Retina (tissue), 1 donor: ENCODE measurements around the gene SHROOM4.

ENCODE experiments used
- DNase-seq: peaks from one replicate; pipeline ENCODE4 v3.0.0-alpha.2; 2016

The SHROOM4 gene

GRCh38 chrX:50779694-50780093 is 34.3 kb downstream of the SHROOM4 start:
- no peak for DNase-seq

- no peak for DNase-seq
These were observed 35.7 kb downstream of the SHROOM4 start for GRCh38 chrX:50778272-50778671.

DNA sequence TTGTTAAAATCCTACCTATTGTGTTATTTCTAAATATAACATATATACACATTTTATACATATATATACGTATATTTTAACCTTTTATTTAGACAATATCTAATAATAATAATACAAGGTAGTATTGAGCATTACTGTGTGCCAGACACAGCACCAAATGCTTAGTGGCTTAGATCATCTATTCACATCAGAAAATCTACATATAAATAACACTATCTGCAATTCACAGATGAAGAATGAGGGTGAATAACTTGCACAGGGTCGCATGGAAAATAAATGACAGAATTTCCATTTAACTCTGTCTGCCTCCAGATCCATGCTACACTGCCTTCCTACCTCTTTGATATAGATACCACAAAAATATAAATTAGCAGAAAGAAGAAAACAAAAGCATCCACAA is 37.7 kb downstream of the SHROOM4 start:
- DNase-seq: no peak

DNA sequence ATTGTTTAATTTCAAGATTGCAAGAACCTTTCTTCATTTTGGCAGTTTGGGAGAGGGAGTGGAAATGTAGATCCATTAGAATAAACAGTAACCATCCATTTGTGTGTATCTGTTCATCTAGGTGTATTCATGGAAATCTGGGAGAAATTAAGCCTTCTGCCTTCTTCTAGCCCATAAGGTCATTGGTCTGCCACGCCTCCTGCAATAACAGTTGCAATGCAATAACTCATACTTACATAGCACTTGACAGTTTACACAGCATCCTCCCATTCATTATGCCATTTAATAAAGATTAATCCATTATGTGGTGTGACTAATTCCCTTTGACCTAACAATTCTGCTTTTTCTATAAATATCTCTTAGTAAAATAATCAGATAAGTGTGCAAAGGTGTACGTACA is 42.6 kb downstream of the SHROOM4 start:
- no peak for DNase-seq

GRCh38 chrX:50770702-50771101 is 43.3 kb downstream of the SHROOM4 start:
- DNase-seq: no peak

GRCh38 chrX:50769389-50770063 is 44.5 kb downstream of the SHROOM4 start:
- no peak for DNase-seq

DNA sequence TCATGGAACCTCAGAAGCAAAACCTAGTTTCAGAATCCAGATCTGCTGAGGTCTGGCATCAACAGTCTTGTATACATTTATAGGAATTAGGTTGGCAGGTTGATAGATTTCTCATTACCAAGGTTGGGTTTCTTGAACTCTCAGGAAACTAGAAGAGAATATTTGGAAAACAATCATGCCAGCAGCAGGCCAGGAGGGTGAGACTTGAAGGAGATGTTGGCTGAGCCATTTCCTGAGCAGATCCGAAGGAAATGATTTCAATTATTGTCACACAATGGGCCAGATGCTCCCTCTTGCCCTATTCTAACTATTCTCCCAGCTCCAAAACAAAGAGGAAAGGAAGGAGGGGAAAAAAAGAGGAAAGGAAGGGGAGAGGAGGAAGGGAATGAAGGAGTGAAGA is 45.2 kb downstream of the SHROOM4 start:
- DNase-seq: no peak

GRCh38 chrX:50765986-50766385 is 48.0 kb downstream of the SHROOM4 start:
- no peak for DNase-seq

DNA sequence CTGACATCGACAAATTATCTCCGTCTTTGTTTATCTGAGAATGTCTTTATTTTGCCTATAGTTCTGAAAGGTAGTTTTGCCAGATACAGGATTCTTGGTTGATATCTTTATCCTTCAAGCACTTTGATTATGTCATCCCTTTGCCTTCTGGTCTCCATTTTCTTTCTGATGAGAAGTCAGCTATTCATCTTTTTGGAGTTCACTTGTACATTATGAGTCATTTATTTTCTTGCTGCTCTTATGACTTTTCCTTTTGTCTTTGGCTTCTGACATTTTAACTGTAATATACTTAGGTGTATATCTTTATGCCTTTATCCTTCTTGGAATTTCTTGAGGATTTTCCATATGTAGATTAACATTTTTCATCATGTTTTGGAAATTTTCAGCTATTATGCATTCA is 51.4 kb downstream of the SHROOM4 start:
- DNase-seq: no peak

- DNase-seq: no peak
These were observed 57.7 kb downstream of the SHROOM4 start for GRCh38 chrX:50756276-50756675.

DNA sequence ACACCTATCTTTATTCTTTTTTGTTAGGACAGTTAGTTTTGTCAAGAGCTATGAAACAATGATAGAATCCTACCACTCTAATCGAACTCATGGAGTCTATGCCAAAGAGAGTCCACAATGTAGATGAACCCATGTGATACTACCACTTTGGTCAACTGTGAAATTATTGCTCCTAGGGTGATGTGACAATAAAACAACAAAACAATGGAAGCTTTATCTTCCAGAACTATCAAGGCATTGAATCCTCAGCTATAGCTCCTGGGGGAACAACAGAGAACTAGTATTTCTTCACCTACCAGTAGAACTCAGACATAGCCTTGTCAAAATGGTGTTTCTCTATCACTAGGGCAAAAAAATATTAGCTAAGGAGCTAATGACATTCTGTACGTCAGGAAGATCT is 62.9 kb downstream of the SHROOM4 start:
- DNase-seq: no peak

DNA sequence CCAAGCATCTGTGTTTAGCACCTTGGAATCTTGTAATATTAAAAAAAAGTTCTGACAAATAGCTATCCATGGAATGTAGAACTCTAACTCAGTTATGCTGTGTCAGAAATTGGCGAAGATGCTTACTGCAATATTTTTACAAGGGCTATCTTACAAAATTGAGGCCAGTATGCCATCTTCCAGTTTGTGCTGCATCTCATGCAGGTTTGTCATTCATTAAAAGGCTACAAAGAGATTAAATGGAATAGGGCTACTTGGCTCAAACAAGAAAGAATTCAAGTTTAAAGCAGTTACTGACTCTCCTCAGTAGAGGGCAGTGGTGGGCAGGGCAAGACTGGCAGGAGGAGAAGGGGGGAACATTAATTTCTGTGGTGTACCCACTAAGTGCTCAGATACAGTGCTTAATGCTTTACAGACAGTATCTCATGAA is 66.5 kb downstream of the SHROOM4 start:
- no peak for DNase-seq

GRCh38 chrX:50736656-50737055 is 77.3 kb downstream of the SHROOM4 start:
- no peak for DNase-seq

DNA sequence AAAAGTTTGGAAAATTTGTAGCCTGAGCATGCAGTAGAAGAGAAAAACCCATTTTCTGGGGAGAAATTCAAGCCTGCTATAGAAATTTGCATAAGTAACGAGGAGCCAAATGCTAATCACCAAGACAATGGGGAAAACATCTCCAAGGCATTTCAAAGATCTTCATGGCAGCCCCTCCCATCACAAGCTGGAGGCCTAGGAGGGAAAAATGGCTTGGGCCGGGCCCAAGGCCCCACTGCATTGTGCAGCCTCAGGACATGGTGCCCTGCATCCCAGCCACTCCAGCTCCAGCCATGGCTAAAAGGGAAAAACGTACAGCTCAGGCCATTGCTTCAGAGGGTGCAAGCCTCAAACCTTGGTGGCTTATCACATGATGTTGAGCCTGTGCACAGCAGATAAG is 87.7 kb downstream of the SHROOM4 start:
- DNase-seq: no peak

DNA sequence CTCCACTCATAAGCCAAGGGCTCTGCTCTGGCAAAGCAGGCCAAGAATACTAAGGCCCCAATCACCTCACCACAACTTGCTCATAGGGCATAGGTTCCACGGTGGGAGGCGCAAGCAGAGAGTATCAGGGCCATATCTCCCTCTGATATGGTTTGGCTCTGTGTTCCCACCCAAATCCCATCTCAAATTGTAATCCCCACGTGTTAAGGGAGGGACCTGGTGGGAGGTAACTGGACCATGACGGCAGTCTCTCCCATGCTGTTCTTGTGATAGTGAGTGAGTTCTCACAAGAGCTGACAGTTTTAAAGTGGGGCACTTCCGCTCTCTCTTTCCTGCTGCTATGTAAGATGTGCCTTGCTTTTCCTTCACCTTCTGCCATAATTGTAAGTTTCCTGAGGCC is 88.7 kb downstream of the SHROOM4 start:
- no peak for DNase-seq

GRCh38 chrX:50723006-50723405 is 91.0 kb downstream of the SHROOM4 start:
- no peak for DNase-seq

DNA sequence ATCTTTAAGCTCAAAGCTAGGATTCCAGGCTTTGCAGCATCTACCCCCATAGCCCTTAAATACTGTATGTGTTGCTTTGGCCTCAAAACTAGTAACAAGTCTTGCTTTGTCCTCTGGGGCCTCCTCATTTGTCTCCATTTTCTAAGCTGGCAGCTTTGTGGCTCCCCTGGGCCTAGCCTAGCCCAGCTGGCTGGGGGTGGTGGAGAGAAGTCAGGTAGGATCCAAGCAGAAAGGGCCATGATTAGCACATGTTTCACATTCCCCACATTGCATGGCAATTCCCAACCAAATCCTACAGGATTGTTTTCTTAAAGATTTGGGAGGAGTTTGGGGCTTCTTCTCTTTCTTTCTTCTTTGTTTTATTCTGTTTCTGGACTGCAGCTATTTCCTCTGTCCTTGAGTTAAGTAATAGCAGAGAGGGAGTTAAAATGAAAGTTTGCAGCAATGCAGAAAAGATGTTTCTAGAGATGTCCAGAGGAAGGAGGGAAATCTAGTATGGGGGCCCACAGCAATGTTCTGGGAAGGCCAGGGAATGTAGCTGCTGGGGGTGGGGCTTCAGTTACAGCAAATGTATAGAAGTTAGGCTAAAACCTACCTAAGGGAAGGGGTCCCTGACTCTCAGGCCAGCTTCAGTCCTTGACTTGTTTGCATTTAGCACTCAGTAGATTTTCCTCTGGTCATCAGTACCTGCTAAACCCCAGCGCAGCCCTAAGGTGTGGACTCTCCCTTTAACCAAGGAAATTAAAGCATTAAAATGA is 92.1 kb downstream of the SHROOM4 start:
- DNase-seq: no peak

- no peak for DNase-seq
These were observed 94.4 kb downstream of the SHROOM4 start for GRCh38 chrX:50719614-50720013.

GRCh38 chrX:50718776-50719175 is 95.2 kb downstream of the SHROOM4 start:
- DNase-seq: no peak

DNA sequence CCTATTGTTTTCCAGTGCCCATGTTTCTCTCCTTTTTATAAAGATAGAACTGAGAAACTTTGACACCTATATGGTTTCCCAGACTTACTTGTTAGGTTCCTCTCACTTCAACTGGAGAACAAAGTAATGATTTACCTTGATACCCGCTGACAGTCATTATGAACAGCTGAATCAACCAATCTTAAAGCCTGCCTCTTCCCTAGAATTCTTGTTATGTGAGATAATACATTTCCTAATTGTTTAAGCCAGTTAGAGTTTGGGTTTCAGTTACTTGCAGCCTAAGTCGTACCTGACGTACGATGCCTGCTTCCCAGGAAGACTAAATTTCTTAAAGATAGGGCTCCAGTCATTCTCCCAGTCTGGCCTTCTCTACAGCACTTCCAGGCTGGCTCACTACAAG is 97.3 kb downstream of the SHROOM4 start:
- DNase-seq: no peak

DNA sequence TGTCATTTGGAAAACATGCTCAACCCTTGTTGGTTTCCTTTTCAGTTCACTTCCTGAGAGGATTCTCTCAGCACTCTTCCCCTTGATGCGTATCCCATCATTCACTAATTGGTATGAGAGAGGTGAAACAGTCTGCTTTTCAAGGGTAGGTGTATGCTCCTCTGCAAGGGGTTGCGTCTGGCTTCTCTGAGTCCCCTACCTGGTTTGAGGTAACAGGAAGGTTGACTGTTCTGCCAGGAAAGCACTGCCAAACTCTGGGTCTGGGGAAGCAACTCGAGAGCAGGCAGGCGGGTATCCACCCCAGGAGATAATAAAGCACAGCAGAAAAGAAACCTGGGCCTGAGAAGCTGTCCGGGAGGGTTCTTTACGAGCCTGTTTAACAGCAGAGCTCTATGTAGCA is 101.2 kb downstream of the SHROOM4 start:
- DNase-seq: no peak

DNA sequence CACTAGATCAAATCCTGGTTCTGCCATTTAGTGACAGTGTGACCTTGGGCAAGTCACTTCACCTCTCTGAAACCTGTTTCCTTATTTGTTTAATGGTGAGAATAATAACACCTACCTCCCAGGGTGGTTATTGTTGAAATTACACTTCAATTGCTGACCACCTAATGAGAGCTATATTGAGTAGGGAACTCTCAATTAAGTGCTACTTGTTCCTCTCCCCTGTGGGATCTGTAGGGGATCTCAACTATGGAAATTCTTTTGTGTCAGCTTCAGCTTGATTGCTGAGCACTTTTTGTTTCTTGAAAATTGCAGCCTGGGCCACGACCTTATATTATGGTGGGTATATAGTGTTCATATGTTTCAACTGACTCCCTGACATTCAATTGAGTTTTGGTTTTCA is 102.1 kb downstream of the SHROOM4 start:
- no peak for DNase-seq

- DNase-seq: no peak
These were observed 105.9 kb downstream of the SHROOM4 start for GRCh38 chrX:50707955-50708699.

DNA sequence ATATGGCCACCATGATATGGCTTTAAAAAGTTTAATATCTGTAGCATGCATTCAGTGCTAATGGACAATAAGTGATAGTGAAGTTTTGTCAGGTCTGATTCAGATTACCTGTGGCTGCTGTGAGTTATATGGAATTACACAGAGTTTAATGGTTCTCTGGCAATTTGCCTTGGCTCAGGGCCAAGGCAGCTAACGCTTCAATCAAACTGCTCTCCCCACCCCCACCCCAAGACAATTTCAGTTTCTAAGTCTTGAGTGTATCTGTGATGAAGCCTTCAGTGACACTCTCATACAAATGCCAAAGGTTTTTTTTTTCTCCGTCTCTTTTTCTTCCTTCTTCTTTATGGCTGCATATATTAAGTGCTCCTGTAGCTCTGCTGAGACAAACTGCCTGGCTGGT is 106.6 kb downstream of the SHROOM4 start:
- DNase-seq: no peak
